ENCODE measurements around the gene BICRA.
"Not testable (repeated sequence)": the region's sequence is repeated elsewhere in the genome, so short reads cannot be mapped to it uniquely, and the experiment has no call there.

The BICRA gene

DNA sequence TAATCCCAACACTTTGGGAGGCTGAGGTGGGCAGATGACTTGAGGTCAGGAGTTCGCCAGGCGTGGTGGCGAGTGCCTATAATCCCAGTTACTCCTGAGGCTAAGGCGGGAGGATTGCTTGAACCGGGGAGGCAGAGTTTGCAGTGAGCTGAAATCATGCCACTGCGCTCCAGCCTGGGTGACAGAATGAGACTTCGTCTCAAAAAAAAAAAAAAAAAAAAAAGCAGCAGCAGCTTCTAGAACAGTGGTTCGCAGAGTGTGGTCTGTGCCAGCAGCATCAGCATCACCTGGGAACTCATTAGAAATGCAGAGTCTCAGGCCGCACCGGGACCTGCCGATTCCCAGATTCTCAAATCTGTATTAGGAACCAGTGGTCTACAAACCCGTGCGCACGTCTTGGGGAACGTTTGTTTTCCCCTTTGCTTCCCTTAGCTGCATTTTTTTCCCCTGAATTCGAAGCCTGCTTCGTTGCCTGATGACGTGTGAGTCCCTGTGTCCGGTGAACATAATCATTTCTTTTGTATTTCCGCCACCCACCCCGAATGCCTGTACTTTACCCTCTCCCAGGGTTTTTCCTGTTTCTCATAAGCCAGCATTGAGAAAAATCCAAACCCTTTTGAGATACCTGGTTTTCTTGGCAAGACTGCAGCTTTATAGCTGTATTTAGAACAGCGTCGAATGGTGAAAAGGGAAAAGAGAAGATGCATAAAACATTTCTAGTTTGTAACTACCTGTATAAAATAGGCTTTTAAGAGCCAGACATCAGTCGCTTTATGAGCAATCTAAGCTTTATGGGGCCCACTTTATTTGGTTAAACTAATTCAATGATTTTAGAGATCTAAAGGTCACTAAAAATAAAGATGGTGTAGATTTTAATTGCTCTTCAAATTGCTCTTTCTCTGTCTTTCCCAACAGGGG is 49.8 kb downstream of the BICRA start:
- in situ Hi-C loops (cut with MboI; ENCODE audit: low sequenced_read_pairs) = no loop called here

GRCh38 chr19:47660435-47660832 is 51.5 kb downstream of the BICRA start:
- in situ Hi-C loops (cut with MboI; ENCODE audit: low sequenced_read_pairs) = no loop called here

- in situ Hi-C loops (cut with MboI; ENCODE audit: low sequenced_read_pairs) = no loop called here
Measured at GRCh38 chr19:47661161-47661560, 52.2 kb downstream of the BICRA start.

- in situ Hi-C loops (cut with MboI; ENCODE audit: low sequenced_read_pairs) = no loop called here
Measured at GRCh38 chr19:47661611-47662010, 52.7 kb downstream of the BICRA start.

GRCh38 chr19:47663435-47663910 is 54.5 kb downstream of the BICRA start:
- in situ Hi-C loops (cut with MboI; ENCODE audit: low sequenced_read_pairs) = no loop called here

- in situ Hi-C loops (cut with MboI; ENCODE audit: low sequenced_read_pairs) = no loop called here
Measured at GRCh38 chr19:47663911-47664771, 55.2 kb downstream of the BICRA start.

GRCh38 chr19:47668556-47668955 is 59.6 kb downstream of the BICRA start:
- in situ Hi-C loops (cut with MboI; ENCODE audit: low sequenced_read_pairs) = not testable (repeated sequence)

- in situ Hi-C loops (cut with MboI; ENCODE audit: low sequenced_read_pairs) = no loop called here
Measured at GRCh38 chr19:47670736-47671135, 61.8 kb downstream of the BICRA start.

DNA sequence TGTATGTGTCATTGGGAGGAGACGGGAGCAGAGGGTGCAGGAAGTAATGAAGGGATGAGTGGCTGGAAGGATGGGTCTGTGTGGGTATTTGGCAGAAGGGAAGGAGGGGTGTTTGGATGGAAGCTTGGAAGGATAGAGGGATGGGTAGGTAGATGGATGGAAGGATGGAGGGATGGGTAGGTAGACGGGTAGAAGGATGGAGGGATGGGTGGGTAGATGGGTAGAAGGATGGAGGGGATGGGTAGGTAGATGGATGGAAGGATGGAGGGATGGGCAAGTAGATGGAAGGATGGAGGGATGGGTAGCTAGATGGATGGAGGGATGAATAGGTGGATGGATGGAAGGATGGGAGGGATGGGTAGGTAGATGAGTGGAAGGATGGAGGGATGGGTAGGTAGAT is 62.6 kb downstream of the BICRA start:
- in situ Hi-C loops (cut with MboI; ENCODE audit: low sequenced_read_pairs) = no loop called here

GRCh38 chr19:47673426-47673825 is 64.5 kb downstream of the BICRA start:
- in situ Hi-C loops (cut with MboI; ENCODE audit: low sequenced_read_pairs) = no loop called here

DNA sequence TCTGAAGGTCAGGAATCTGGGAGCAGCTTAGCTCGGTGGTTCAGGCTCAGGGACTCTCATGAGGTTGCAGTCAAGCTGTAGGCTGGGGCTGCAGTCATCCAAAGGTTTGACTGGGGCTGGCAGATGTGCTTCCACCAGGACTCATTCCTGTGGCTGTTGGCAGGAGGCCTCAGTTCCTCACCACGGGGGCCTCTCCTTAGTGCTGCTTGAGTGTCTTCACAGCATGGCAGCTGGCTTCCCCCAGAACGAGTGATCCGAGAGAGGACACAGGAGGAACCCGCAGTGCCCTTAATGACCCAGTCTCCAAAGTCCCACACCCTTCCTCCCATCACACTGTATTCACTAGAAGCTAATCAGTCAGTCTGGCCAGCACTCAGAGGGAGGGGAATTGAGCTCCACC is 65.6 kb downstream of the BICRA start:
- in situ Hi-C loops (cut with MboI; ENCODE audit: low sequenced_read_pairs) = no loop called here

- in situ Hi-C loops (cut with MboI; ENCODE audit: low sequenced_read_pairs) = no loop called here
Measured at GRCh38 chr19:47675271-47675670, 66.3 kb downstream of the BICRA start.

- in situ Hi-C loops (cut with MboI; ENCODE audit: low sequenced_read_pairs) = no loop called here
Measured at GRCh38 chr19:47675859-47676258, 66.9 kb downstream of the BICRA start.

GRCh38 chr19:47676811-47677210 is 67.9 kb downstream of the BICRA start:
- in situ Hi-C loops (cut with MboI; ENCODE audit: low sequenced_read_pairs) = no loop called here

DNA sequence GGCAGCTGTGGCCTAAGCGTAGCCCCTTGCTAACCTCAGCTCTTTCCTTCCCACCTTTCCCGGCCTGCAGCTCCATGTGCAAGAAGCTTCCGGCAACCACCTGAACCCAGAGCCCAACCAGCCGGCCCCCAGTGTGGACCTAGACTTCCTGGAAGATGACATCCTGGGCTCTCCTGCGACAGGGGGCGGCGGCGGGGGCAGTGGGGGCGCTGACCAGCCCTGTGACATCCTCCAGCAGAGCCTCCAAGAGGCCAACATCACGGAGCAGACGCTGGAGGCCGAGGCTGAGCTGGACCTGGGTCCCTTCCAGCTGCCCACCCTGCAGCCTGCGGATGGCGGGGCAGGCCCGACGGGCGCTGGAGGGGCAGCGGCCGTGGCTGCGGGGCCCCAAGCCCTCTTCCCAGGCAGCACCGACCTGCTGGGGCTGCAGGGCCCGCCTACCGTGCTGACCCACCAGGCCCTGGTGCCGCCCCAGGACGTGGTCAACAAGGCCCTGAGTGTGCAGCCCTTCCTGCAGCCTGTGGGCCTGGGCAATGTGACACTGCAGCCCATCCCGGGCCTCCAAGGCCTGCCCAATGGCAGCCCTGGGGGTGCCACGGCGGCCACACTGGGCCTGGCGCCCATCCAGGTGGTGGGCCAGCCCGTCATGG is 70.4 kb downstream of the BICRA start:
- in situ Hi-C loops (cut with MboI; ENCODE audit: low sequenced_read_pairs) = no loop called here

GRCh38 chr19:47679922-47680857 is 71.3 kb downstream of the BICRA start:
- in situ Hi-C loops (cut with MboI; ENCODE audit: low sequenced_read_pairs) = no loop called here

GRCh38 chr19:47680858-47681332 is 72.0 kb downstream of the BICRA start:
- in situ Hi-C loops (cut with MboI; ENCODE audit: low sequenced_read_pairs) = no loop called here

DNA sequence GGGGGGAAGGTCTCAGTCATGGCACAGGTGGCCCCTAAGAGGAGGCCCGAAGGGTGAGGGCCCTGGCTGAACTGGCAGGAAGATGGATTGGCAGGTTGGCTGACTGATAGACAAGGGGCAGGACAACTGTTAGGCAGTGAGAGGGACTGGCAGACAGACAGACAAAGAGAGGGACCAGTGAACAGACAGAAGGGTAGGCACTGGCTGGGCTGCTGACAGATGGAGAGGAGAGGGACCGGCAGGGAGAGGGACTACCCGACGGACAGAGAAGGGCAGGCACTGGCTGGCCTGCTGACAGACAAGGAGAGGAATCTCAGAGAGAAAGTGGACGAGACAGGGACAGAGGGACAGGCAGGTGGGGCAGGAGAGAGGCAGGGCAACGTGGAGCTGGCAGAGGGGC is 72.5 kb downstream of the BICRA start:
- in situ Hi-C loops (cut with MboI; ENCODE audit: low sequenced_read_pairs) = no loop called here

GRCh38 chr19:47681936-47682335 is 73.0 kb downstream of the BICRA start:
- in situ Hi-C loops (cut with MboI; ENCODE audit: low sequenced_read_pairs) = no loop called here

DNA sequence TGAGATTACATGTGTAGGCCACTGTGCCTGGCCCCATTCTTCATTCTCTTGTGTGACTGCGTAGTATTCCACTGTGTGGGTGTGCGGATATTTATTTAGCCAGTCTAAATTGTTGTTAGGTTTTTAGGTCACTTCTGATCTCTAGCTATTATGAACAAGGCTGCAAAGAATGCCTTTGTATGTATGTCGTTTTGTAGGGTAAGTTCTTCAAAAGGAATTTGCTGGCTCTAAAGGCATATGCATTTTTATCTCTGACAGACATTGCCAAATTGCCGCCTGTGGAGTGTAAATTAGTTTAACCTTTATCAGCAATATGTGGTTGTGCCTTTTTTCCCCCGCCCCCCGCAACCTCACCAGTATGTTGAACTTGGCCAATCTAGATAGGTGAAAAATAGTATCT is 74.0 kb downstream of the BICRA start:
- in situ Hi-C loops (cut with MboI; ENCODE audit: low sequenced_read_pairs) = no loop called here

All from hTERT RPE-1 (cell line).